HG03378 (cell line): ENCODE measurements around the gene EEF1AKMT3.
"Not testable (repeated sequence)": the region's sequence is repeated elsewhere in the genome, so short reads cannot be mapped to it uniquely, and the experiment has no call there.

Source experiments
- ATAC-seq: cut with Tn5 transposase; IDR thresholded peaks from one replicate; pipeline ENCODE4 v1.9.1; 2021; ENCODE audit warnings: mild to moderate bottlenecking, moderate library complexity; ENCODE audit not compliant: unreplicated experiment

EEF1AKMT3 gene

DNA sequence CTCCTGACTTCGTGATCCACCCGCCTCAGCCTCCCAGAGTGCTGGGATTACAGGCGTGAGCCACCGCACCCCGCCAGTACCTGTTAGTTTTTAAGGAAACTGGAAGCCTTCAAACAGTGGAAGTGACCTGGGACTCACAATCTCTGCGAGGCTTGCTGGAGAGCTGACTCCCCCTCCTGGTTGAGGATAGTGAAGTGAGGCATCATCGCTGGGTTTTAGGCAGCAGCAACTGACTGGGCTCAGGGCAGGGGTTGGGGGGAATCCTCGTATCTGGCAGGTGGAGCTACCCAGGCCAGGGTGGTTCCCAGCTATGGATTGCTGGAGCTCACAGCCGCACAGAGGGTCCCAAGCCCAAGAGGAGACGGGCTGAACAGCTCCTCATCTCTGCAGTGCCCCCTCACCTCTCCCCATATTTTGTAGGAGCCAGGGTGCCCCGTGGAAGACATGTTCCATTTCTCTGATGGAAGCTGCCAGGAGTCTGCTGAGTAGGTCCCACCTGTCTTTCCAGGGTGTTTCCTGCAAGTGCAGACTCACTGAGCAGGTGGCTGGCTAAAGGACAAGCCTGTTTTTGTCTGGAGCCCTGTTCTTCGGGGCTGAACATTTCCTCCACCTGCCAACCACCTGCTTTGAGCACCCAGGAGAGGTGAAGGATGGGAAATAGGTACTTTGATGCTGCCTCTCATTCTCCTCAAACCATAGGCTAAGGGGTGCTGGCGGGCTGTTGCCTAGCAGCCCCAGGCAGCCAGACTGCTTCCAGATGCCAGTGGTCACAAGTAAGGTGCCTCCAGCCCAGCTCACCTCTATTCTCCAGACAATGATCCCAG lies 43.0 kb downstream of the EEF1AKMT3 start:
- ATAC-seq: no peak

DNA sequence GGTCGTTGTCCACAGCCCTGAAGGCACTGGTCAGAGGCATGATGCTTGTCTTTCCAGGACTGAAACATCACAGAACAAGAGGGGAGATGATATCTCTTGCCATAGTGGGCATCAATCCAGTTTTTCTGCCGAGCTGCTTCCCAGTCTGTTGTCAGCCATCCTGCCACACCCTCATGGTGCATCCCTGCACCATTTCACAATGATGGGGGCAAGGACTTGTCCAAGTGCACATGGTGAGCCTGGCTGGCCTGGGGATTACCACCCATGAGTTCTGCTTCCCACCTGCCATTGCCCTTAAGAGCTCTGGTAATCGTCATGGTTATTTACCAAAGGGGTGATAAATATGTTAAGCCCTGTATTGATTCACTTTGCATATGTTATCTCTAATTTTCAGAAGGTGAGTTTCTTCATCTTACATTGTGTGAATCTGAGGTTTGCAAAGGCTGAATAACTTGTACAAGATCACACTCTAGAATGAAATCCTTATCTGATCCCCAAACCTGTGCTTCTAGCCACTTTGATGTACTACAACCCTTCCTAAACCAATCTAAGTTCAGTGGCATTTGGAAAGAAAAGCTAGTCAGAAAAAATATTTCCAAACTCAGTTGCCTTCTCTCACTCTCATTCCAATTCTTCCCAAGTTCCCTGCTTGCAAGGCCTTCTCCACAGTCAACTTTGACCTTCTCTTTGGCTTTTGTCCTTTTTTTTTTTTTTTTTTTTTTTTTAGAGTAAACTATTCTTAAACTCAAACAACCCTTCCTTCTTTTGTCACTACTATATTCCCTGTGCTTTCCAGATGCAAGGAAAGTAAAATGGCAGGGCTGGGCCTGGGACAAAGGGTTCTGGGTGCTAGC lies 43.8 kb downstream of the EEF1AKMT3 start:
- ATAC-seq: no peak

DNA sequence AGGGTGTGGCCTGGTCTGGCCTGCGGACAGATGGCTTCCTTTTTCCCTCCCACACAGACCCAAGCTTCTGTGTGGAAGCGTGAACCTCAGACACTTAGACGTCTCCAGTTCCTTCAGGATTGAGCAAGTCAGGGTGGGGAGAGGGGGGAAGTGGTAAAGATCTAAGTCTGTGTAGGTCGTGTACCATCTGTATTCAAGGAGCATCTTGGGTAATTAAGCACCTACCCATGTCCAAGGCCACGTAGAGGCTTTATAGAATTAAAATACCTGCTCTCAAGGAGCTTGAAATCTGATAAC lies 44.4 kb downstream of the EEF1AKMT3 start:
- ATAC-seq: no peak

DNA sequence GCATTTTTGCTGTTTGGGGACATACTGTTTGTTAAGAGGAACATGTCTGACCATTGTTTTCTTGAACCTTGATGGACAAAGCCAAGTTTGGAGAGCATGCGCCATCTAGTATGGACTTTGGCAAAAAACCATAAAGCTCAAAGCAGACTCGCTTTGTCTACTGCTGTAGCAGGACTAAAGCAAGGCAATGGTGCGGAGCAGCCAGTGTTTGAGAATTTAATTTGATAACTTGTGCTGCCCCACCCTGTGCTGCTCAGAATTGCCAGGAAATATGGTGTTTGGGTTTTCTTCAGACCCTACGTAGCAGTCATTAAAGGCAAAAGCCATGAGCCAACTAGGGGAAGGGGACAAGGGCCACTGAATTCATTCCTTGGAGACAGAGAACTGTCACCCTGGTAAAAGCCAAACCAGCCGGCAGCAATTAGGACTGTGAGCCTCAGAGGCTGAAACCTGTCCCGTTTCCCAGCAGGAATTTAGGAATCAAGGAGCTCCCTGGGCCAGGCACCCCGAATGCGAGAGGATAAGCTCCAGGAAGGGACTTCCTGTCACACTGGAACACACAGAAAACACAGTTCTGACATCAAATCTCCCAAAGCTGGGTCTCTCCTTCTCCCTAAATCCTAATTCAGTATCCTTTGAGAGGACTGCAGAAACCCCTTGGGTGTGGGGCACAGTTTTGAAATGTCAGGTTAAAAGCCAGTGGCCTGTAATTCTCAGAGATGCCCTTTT lies 45.0 kb downstream of the EEF1AKMT3 start:
- ATAC-seq: no peak

DNA sequence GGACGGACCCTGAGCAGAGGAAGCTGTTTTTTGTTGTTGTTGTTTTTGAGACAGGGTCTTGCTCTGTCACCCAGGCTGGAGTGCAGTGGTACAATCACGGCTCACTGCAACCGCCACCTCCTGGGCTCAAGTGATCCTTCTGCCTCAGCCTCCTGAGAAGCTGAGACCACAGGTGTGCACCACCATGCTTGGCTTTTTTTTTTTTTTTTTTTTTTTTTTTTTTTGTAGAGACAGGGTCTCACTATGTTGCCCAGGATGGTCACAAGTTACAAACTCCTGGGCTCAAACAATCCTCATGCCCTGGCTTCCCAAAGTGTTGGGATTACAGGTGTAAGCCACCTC lies 45.5 kb downstream of the EEF1AKMT3 start:
- ATAC-seq: not testable (repeated sequence)

DNA sequence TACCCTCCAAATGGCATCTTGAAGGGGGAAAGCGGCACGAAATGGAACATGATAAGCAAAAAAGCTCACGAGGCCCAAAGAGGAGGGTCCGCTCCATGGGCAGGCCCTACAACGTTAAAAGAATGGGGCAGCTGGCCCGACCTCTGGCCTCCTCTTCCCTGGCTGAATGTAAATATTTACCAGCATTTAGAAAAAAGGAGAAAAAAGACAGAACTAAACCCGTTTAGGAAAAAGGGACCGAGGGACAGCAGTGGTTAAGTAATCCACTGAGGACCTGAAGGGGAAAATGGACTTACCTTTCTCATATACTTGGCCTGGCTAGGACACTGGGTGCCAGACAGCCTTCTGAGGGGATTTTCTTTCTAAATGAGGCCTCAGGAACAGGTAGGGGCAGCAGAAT lies 47.7 kb downstream of the EEF1AKMT3 start:
- not testable (repeated sequence) for ATAC-seq

DNA sequence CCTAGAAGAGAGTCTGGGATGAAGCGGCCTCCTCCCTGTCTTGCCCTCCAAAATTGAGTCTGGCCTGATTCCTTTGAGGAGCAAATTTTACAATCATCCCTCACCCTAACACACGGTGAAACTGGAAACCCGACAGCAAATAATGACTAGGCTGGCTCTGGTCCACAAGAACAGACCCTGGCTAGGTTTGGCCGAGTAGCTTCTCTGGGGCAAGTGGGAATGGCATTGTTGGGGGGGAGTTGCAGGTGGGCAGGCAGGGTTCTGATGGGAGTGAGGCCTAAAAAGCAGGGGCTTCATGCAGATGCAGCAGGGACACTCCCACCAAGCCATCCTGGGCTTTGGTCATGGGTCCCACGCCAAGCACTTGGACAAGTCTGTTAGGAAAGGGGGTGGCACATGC lies 48.6 kb downstream of the EEF1AKMT3 start:
- not testable (repeated sequence) for ATAC-seq

DNA sequence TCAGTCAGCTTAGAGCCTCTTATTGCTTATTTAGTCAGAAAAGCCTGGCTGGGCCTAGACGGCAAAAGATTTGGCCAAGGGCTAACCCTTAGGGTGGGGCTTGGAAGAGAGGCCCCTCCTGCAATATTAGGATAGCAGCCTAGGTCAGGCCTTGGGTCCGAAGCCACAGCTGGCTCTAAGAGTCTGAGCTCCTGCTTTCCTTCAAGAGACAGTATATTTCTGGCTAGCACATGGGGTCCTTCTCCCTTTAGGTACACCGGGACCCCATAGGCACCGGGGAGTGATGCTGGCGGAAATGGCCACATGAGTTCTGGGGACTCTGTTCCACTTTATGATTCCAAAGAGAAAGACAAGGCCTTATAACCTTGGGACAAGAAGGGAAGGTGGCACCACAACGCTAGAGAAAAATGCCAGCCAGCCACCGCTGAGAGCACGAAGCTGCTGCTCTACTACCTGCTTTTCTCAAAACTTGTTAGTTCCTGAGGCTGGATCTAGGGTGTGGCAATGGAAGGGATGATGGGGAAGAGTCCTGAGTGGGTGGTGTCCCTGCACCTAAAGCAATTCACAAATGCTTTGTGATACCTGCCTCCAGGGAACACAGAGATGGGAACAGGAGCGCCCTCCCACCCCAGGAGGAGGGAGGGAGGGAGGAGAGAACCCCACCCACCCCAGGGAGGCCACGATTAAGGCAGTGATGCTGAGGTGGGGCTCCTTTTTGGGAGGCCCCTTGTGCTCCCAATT lies 49.2 kb downstream of the EEF1AKMT3 start:
- no peak for ATAC-seq

DNA sequence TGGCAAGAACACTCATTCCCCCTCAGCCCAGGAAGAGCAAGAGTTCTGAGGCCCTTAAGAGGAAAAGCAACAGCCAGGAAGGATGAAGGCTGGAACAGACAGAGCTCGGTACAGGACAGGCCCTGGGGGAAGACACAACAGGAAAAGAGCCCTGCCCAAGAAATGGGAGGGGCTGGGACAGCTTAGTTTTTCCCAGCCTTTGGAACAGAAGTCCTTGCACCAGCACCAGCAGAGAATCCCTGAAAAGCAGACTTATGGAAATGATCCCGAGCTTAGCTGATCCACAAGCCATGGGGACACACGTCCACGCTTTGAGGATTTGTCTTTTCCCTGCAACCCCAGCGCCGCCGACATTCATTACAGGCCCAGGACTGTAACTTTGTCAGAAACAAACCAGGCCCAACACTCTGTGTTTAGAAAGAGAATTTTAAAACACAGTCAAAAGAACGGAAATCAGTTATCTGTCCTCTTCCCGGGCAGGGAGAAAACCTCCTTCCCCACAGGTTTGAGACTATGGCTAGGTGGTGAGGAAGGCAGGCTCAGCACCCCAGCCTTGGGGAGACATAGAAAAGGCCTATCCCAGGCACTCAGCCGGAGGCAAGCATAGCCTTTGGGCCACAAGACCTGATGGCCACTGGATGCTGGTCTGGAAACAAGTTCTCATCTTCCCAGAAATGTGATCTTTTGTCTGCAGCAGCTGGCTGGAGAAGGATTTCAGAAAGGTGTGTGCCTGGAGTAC lies 50.1 kb downstream of the EEF1AKMT3 start:
- no peak for ATAC-seq

DNA sequence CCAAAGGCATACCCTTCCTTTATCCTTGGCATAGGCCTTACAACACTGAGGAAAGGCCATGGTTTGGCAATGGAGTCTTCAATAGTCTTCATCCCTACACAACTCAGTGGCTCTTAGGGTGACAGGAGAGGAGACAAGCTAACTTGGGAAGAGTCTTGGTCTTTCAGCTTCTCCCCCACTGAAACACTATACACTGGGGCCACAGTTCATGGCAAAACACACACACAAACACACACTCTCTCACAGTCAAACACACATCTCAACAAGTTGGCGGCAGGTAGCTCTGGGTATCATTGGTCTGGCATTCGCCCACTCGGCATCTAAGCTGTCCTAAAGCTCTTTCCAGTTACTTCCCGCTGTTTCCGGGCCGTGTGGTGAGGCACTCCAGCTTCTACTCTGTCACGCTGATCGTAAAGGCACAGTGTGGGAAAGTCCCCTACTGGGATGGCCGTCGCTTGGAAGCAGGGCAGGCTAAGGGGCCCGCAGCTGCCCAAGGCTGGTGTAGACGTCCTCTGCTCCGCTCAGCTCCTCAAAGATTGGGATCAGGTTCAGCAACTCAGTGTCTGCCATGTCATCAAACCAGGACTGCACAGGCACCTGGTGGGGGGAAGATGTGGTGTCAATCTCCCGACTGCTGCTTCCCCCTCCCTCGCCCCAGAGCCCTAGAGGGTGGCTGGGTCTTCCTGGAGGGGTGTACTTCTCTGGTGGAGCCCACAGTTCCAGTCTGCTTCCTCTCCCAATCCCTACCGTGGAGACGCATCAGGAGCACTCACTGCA lies 50.9 kb downstream of the EEF1AKMT3 start:
- ATAC-seq: no peak

DNA sequence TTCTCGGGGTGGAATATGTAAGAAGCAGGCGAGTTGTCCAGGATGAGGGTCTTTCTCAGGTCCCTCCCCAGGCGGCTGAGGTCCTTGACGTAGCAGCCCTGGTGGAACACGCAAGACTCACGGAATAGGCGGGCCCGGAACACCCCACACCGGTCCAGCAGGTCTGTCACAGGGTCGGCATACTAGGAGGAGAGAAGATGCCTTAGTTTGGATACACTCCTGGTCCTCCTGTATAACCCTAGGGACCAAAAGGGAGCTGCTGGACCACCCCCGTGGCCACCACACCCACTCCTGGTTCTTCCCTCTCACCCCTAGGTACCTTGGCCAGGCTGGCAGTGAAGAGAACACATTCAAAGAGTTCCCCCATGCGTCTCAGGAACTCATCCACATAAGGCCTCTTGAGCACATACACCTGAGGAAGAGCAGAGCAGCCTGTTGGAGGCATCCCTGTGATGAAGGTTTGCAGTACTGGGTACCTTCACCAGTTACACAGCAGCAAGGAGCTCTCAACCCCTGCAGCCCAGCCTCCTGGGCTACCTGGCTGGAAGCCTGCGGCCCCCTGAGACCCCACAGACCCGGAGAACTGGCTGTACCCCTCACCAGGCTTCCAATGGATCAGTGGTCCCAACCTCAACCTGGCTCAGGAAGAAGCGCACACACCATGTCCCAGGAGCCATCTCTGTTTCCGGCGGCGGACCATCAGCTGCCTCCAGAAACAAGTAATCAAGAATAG lies 51.7 kb downstream of the EEF1AKMT3 start:
- no peak for ATAC-seq

DNA sequence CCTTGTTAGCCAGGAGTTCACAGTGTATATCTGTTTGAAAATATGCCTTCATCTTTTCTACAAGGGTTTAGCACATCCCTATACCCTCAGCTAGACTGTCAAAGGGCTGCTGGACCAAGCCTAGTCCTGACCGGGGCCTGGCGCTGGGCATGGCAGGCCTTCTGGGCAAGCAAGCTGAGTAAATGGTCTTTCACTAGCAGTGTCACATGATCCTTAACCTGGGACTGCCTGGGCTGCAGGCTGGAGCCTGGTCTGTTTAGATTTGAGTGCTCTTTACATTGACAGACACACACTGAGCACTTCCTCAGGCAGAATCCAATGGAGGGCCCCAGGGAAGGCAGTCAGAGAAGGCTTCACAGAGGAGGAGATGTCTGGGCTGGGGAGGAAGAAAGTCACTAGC lies 53.0 kb downstream of the EEF1AKMT3 start:
- no peak for ATAC-seq

DNA sequence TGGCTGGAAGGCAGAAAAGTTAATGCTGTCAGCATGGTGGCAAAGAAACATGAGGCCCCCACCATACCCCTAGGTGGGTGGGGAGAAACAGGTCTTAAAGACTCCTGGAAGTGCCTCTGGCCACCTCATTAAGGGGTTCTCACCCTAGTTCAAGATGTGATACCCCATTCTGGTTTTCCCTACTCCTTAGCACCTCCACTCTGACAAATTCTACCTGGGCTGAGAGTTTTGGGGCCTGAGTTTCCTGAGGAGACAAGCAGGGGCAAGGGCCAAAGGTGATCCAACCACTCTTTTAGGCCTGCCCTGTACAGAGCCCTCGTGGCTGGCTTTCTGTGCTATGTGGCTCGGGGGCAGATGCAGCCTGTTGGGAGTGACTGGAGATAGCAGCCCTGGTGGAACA lies 54.0 kb downstream of the EEF1AKMT3 start:
- no peak for ATAC-seq

DNA sequence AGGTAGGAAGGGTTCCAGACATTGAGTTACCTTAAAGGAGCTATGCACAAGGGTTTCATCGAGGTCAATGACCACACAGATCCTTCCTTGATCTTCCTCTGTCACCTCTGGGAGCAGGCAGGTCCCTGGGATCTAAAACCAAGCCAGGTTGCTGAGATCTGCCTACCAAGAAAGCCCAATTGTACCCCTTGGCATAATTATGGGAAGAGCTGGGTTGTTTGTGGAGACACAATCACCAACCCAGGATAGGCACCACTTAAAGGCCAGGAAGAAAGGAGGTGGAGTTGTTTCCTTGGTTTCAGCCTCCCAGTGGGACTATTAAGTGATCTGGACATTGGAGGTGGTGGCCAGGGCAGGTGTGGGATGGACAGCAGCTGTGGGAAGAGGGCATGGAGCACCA lies 54.6 kb downstream of the EEF1AKMT3 start:
- ATAC-seq: no peak

DNA sequence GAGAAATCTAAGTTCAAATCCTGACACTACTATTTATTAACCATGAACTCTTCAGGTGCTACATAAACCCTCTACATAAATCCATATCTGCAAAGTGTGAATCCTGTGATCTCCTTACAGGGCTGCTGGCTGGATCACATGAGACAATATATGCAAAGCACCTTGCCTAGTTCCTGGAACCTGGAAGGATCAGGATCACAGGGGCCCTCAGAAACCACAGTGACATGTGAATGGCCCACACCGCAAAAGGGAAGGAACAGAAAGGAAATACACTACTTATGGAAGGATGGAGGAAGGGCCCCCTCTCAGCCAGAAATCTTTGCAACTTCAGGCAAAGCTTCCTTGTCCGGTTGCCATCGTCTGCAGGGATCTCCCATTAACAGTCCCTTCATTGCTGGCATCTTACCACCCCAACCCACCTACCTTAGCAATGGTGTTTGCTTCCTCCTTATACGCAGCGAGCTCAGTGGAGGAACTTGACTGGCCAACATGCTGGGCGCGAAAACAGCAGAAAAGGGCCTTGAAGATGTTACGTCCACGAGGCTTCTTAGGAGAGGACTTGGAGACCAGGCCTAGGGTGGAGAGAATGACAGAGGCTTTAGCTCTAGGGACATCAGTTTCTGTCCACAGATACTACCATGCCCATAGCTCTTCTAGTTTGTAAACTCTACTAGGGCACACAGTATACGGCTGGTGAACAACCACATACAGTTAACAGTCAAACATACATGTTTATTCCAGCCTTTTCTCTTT lies 56.8 kb downstream of the EEF1AKMT3 start:
- ATAC-seq: no peak

DNA sequence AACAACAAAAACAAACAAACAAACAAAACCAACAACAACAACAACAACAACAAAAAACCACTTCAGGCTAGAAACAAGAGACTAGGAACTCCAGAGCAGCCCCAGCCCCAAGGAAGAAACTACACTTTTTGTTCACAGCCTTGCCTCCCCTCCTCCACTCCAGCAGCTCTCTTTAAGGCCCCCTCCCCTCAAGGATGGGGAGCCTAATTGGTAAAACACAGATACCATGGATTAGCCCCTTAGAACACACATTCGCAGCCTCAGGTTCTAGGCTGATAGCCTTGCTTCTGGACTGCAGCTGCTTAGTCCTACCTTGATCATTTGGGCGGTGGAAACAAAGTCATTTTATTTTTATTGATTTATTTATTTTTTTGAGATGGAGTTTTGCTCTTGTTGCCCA lies 58.0 kb downstream of the EEF1AKMT3 start:
- ATAC-seq: no peak
